ENCODE data around the gene STARD6.

DNA sequence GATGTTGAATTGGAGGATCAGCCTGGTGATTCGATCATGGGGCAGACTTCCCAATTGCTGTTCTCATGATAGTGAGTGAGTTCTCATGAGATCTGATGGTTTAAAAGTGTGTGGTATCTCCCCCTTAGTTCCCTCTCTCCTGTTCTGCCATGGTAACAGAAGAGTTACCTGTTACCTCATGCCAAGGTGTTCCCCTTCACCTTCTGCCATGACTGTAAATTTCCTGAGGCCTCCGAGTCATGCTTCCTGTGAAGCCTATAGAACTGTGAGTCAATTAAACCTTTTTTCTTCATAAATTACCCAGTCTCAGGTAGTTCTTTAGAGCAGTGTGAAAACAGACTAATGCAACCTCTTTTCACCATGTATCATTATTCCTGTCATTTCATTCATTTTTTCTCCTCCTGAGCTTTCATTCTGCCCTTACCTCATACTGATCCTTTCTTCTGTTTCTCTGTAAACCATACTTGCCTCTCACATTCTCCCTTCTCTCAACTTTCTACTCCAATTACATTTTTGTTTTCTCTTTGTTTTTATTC is 22.0 kb downstream of the STARD6 start:
- TF ChIP-seq, protein P1, sequence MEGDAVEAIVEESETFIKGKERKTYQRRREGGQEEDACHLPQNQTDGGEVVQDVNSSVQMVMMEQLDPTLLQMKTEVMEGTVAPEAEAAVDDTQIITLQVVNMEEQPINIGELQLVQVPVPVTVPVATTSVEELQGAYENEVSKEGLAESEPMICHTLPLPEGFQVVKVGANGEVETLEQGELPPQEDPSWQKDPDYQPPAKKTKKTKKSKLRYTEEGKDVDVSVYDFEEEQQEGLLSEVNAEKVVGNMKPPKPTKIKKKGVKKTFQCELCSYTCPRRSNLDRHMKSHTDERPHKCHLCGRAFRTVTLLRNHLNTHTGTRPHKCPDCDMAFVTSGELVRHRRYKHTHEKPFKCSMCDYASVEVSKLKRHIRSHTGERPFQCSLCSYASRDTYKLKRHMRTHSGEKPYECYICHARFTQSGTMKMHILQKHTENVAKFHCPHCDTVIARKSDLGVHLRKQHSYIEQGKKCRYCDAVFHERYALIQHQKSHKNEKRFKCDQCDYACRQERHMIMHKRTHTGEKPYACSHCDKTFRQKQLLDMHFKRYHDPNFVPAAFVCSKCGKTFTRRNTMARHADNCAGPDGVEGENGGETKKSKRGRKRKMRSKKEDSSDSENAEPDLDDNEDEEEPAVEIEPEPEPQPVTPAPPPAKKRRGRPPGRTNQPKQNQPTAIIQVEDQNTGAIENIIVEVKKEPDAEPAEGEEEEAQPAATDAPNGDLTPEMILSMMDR (IDR thresholded peaks at IDR 0.05), result no peak
- no peak for TF ChIP-seq EP300 (IDR thresholded peaks at IDR 0.05)
